GM21526 (cell line): ENCODE measurements around the gene RNF11.

Experiments
- ATAC-seq: cut with Tn5 transposase; IDR thresholded peaks from one replicate; pipeline ENCODE4 v1.9.1; 2021; ENCODE audit warnings: moderate library complexity; ENCODE audit not compliant: unreplicated experiment, low FRiP score

The RNF11 gene

GRCh38 chr1:51310871-51311613 lies 75.0 kb downstream of the RNF11 start:
- no peak for ATAC-seq

- ATAC-seq: no peak
Observed at GRCh38 chr1:51311826-51312225, 75.8 kb downstream of the RNF11 start.

- ATAC-seq: no peak
Observed at GRCh38 chr1:51312718-51313117, 76.6 kb downstream of the RNF11 start.

GRCh38 chr1:51313268-51313852 lies 77.3 kb downstream of the RNF11 start:
- no peak for ATAC-seq

- no peak for ATAC-seq
Observed at GRCh38 chr1:51313961-51314777, 78.1 kb downstream of the RNF11 start.

- no peak for ATAC-seq
Observed at GRCh38 chr1:51314974-51315373, 78.9 kb downstream of the RNF11 start.

- ATAC-seq: no peak
Observed at GRCh38 chr1:51316113-51316845, 80.2 kb downstream of the RNF11 start.

- no peak for ATAC-seq
Observed at GRCh38 chr1:51316846-51317120, 80.7 kb downstream of the RNF11 start.

- ATAC-seq: no peak
Observed at GRCh38 chr1:51317798-51318197, 81.7 kb downstream of the RNF11 start.

- ATAC-seq: no peak
Observed at GRCh38 chr1:51320967-51321923, 85.2 kb downstream of the RNF11 start.

GRCh38 chr1:51321924-51322280 lies 85.8 kb downstream of the RNF11 start:
- ATAC-seq: no peak

- ATAC-seq: no peak
Observed at GRCh38 chr1:51322417-51323101, 86.5 kb downstream of the RNF11 start.
